ENCODE results near the gene TOGARAM2.

DNA sequence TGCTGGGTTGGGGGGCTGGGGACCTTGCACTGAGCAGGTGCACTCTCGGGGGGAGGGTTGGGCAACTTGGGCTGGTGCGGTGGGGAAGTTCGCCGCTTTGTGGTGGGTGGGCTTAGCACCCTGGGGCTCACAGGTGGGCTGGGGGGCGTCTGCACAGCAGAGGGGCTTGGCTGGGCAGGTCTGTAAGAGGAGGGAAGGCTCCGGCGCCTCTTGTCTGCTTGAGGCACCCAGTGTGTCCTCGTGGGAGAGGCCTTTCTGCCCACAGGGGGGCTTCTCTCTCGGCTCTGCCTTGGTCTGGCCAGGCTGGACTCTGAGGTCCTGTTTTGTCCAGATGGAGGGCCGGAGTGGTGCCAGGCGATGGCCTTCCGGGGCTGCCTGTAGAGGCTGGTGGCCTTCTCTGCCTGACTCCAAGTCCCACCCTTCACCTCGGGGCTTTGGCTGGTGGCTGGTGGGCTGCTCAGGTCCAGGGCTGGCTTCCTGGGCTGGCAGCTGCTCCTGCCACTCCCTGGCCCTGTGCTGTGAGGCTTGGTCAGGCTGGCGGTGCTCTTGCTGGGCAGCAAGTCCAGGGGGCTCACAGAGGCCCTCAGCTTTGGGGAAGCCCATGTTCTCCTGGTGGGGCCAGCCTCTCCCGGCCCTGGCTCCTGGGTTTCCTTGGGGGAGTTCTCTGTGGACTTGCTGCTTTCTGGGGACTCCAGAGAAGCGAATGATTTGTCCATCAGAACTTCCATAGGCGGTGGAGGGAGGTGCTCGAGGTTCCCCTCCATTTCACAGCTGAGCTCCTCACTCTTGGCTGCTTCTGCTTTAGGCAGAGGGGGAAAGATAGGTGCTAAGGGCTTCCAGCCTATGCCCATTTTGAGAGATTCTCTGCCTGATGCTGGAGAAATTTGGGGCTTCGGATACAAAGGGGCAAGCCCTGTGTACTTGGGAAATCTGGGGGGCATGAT is 90.2 kb downstream of the TOGARAM2 start:
- TF ChIP-seq, protein P1, sequence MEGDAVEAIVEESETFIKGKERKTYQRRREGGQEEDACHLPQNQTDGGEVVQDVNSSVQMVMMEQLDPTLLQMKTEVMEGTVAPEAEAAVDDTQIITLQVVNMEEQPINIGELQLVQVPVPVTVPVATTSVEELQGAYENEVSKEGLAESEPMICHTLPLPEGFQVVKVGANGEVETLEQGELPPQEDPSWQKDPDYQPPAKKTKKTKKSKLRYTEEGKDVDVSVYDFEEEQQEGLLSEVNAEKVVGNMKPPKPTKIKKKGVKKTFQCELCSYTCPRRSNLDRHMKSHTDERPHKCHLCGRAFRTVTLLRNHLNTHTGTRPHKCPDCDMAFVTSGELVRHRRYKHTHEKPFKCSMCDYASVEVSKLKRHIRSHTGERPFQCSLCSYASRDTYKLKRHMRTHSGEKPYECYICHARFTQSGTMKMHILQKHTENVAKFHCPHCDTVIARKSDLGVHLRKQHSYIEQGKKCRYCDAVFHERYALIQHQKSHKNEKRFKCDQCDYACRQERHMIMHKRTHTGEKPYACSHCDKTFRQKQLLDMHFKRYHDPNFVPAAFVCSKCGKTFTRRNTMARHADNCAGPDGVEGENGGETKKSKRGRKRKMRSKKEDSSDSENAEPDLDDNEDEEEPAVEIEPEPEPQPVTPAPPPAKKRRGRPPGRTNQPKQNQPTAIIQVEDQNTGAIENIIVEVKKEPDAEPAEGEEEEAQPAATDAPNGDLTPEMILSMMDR (conservative IDR thresholded peaks at IDR 0.05; ENCODE audit: low read depth in 2 of 2): no peak
- TF ChIP-seq EZH2 (IDR thresholded peaks at IDR 0.05; ENCODE audit: low read depth, unreplicated experiment) (no peak), EZH2phosphoT487 (IDR thresholded peaks at IDR 0.05; ENCODE audit: unreplicated experiment) (no peak), NANOG (IDR thresholded peaks at IDR 0.05; ENCODE audit: borderline replicate concordance) (no peak)
- TF ChIP-seq, protein P2, sequence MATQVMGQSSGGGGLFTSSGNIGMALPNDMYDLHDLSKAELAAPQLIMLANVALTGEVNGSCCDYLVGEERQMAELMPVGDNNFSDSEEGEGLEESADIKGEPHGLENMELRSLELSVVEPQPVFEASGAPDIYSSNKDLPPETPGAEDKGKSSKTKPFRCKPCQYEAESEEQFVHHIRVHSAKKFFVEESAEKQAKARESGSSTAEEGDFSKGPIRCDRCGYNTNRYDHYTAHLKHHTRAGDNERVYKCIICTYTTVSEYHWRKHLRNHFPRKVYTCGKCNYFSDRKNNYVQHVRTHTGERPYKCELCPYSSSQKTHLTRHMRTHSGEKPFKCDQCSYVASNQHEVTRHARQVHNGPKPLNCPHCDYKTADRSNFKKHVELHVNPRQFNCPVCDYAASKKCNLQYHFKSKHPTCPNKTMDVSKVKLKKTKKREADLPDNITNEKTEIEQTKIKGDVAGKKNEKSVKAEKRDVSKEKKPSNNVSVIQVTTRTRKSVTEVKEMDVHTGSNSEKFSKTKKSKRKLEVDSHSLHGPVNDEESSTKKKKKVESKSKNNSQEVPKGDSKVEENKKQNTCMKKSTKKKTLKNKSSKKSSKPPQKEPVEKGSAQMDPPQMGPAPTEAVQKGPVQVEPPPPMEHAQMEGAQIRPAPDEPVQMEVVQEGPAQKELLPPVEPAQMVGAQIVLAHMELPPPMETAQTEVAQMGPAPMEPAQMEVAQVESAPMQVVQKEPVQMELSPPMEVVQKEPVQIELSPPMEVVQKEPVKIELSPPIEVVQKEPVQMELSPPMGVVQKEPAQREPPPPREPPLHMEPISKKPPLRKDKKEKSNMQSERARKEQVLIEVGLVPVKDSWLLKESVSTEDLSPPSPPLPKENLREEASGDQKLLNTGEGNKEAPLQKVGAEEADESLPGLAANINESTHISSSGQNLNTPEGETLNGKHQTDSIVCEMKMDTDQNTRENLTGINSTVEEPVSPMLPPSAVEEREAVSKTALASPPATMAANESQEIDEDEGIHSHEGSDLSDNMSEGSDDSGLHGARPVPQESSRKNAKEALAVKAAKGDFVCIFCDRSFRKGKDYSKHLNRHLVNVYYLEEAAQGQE (IDR thresholded peaks at IDR 0.05; ENCODE audit: unreplicated experiment): no peak

All from GM23338 (cell line).